Measurements from ENCODE around the gene PIK3R5.
A peak's percentile ranks its signal among the peaks of the same experiment; 100 is the strongest.
"Not testable (repeated sequence)": the region's sequence is repeated elsewhere in the genome, so short reads cannot be mapped to it uniquely, and the experiment has no call there.

PIK3R5 gene

GRCh38 chr17:8965394-8966168 is at the start of gene PIK3R5:
PIK3R5 (minus strand) TSS chr17:8965707; CDS start chr17:8911494, 54,213 bp downstream.
- DNase-seq: no peak

- no peak for DNase-seq
These were observed 45.5 kb upstream of the PIK3R5 start for GRCh38 chr17:9011001-9011400.

- no peak for DNase-seq
These were observed 44.2 kb upstream of the PIK3R5 start for GRCh38 chr17:9009737-9010136.

DNA sequence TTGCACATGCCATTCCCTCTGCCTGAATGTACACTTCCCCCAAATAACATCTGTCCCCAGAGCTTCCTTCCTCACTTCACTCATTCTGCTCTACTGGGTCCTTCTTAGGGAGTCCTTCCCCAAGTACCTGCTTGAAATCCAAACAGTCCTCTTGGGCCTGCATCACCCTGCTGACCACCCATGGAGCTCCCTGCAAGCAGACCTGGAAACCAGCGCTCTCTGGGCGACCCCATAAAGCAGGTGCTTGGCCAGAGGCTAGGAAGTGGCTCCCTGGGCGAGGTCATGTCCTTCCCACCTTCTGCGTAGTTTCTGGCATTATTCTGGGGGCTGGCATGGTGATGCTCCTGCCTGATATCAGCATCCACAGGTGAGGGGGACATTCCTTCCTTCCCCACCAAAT is 43.6 kb upstream of the PIK3R5 start:
- DNase-seq: no peak

- DNase-seq: no peak
These were observed 41.7 kb upstream of the PIK3R5 start for GRCh38 chr17:9007052-9007714.

- DNase-seq: no peak
These were observed 40.8 kb upstream of the PIK3R5 start for GRCh38 chr17:9006175-9006767.

DNA sequence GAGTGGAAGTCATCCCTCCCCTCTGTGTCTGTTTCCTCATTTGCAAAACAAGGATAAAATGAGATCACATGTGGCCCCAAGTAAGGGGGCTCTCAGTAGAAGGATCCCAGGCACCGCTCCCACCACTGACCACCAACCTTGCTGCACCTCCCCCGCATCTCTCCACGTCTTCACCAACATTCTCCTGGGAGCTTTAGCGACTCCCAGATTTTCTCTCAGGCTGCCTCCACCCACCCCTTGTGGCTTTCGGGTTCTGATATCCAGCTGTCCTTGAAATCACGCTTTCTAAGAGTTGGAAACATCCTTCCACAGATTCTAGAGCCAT is 39.4 kb upstream of the PIK3R5 start:
- no peak for DNase-seq

DNA sequence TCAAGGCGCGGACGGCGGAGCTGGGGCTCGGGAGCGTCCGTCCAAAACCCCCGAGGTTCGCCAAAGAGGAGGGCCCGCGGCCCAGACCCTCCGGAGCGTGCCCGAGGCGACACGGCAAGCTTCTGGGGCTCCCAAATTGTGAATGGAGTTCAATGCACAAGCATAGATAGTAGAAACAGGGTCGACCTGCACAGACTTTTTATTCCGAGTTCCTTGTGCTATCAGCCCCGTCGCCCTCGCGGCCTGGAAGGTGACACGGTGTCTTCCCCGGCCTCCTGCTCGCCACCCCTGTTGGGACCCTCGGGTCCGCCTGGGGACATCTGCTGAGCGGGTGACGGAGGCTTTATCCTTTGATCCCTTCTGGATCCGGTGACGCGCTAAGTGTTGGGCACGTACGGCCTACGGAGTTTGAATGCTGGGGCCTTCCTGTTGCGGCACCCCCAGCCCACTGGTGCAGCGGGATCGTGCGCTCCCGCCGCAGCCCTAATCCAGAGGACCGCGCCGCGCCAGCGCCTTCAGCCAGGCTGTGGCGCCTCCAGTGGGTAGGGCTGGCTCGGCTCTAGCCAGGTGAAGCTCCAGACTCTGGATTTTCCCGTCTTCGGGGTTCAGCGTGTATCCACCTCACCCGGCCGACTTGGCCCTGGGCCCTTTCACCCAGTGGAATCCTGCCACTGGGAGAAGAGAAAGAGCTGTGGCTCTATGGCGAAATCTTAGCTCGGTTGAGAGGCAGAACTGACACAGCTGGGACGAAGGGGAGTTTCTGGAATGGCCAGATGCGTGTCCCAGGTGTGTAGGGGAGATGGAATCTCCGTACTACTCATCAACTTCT is 38.8 kb upstream of the PIK3R5 start:
- DNase-seq: no peak

DNA sequence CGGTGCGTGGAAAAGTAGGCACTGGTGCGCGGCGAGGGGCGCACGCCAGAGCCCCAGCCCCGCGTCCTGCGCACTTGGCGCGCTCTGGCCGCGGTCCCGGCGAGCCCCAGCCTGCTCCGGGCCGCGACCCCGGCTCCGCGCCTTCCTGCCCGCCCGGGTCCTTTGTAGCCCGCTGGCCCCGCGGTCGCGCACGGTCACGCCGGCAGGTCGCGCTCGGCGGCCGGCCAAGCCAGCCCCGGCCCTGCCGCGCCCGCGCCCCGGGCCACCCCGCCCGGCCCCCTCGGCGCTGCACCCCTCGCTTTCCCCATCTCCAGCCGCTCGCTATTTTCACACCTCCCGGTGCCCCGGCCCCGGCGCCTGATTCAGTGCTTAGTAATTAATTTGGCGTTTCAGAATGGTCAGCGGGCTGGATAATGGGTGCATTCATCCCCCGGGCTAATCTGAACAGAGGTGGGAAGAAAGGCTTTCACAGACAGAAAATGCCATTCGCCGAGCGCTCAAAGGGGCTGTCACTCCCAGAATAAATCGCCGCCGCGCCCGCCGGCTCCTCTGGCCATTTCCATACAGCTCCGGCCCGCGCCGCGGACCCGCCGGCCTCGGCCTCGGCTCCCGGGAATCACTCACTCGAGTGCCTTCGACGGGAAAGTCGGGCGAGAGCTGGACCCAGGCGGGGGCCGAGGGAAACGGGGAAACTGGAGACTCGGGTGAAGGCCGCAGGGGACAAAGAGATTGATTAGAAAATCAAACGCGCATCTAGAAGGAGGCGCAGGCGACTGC is 38.0 kb upstream of the PIK3R5 start:
- no peak for DNase-seq

DNA sequence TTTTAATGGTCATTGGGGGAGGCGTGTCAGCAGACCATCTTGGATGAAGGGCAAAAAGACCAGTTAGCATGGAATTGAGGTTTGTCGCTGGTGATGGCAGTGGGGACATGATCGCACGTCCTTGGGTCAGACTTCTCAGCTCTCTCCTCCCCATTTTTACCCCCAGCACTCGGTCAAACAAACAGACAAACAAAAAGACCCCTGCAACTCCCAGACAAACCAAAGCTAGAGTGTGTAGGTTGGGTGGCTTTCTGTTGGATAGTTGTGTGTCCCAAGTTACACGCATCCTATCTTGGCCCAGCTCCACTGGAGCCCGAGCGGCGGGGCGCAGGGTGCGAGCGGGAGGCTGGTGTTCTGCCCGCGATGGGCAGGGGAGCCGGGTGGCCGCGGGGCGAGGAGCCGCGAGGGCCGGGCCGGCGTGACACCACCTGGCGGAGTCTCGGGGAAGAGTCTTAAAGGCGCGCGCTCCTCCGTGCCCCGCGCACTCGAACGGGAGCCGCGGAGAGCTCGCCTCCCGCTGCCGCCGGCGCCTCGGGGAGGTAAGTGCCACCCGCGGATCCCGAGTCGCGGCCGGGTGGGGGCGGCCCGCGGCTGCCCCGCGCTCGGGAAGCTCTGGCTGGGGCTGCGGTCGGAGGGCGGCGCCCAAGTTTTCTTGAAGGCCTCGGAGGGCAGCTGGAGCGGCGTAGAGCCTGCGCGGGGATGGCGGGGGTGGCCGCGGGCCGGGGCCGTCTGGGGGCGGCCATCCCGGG is 37.3 kb upstream of the PIK3R5 start:
- no peak for DNase-seq

GRCh38 chr17:9002227-9002605 is 36.7 kb upstream of the PIK3R5 start:
- DNase-seq: no peak

DNA sequence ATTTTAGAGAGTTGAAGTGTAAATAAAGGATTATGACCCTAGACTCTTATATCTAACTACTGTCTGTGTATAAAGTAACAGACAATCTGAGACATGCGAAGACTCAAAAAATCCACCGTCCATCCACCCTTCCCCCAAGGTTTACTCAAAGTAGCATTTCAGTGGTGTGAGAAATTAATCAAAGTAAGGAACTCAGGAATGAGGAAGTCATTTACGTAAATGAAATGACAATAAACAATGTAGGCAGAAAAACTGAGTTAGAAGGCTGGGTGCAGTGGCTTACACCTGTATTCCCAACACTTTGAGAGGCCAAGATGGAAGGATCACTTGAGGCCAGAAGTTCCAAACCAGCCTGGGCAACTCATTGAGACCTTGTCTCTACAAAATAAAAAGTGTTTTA is 36.1 kb upstream of the PIK3R5 start:
- no peak for DNase-seq

DNA sequence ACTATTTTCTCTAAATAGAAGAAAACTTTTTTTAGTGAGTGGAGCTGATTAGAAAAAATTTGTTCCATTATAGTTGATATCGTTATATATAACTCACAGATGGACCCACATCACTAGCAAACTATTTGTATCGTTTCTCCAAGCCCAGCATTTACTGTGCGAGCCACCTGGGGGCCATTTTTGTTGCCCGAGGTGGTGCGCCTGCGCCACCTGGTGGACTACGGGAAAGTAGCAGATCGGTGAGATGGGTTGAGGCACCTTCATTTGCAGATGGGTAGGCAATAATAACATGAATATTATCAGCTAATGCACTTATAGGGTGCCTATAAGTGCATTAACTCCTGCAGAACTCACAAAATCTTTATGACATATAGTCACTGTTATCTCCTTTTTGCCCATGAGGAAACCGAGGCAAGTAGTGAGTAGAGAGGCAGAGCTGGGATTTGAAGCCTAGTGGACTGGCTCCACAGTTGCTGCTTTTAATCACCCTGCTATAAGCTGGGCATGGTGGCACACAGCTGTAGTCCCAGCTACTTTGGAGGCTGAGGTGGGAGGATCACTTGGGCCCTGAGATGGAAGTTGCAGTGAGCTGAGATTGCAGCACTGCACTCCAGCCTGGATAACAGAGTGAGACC is 32.6 kb upstream of the PIK3R5 start:
- peak; percentile 66 for DNase-seq

DNA sequence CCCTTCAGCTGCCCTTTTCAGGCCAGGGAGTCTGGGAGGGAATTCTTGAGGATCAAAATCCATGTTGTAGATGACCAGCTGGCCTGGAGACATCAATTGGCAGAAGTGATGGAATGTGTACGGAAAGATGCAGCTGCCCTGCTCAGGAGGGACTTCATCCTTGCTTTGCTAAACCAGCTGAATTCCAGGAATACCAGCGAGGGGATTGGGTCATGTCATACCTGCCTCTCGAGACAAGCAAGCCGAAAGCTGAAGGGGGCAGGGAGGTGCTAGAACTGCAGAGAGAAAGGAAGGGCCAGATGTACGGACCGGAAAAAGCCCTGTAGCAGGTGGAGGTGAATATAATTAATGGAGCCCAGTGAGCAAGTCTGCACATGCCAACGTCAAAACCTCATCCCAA is 30.2 kb upstream of the PIK3R5 start:
- DNase-seq: no peak

DNA sequence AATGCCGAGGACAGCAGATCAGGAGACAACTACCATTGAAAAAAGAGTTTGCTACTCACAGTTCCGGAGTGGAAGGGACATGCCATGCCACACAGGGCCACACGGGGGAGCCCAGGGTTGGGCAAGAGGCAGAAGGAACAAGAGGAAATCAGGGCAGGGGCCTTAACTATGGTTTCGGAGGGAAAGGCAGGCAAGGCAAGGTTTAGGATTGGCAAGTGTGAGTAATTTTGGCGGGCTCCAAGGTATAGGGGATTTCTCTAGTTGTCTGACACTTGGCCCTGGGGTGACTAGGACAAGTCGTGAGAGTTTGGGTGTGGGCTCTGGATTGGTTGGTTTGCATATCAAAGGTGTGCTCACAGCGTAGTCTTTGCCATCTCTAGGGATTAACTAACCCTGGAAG is 28.8 kb upstream of the PIK3R5 start:
- DNase-seq: peak; percentile 66

GRCh38 chr17:8991514-8992285 is 26.2 kb upstream of the PIK3R5 start:
- peak; percentile 62 for DNase-seq

DNA sequence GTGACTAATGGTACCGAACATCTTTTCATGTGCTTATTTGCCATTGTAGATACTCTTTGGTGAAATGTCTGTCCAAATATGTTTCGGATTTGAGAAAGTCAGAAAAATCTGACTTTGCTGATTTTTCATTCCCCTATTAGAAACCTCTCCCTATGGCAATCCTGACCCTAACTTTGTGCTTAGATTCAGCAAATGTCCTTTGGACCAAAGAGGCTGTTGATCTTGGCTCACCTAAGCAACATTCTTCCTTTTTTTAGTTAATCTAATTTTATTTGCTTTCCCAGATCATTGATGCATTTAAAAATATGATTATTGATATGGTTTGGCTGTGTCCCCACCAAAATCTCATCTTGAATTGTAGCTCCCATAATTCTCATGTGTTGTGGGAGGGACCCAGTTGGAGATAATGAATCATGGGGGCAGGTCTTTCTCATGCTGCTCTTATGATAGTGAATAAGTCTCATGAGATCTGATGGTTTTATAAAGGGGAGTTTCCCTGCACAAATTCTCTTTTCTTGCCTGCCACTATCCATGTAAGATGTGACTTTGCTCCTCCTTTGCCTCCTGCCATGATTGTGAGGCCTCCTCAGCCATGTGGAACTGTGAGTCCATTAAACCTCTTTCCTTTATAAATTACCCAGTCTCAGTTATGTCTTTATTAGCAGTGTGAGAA is 22.9 kb upstream of the PIK3R5 start:
- DNase-seq: not testable (repeated sequence)

- no peak for DNase-seq
These were observed 20.8 kb upstream of the PIK3R5 start for GRCh38 chr17:8986295-8986694.

- no peak for DNase-seq
These were observed 19.7 kb upstream of the PIK3R5 start for GRCh38 chr17:8985054-8985701.
